Measurements from ENCODE around the gene TEX9. TPM values are rescaled to one million over a fixed set of nuclear protein-coding genes. Genes with fewer than 3 reads are reported as not detected.

The TEX9 gene
- total RNA-seq, 1 experiment from 2014 or later = 10.8 TPM

Other genes with a start within 250 kb of the TEX9 start
- 4.5 and 6.3 TPM in 2 replicates for gene RFX7, start 121.5 kb upstream of the TEX9 start, total RNA-seq (2014; rRNA removed; shearing (Covaris generic))
- gene MNS1, start 99.7 kb downstream of the TEX9 start, total RNA-seq (2014; rRNA removed; shearing (Covaris generic)) = 1.3 and 2.1 TPM in 2 replicates